AG04450 (cell line): ENCODE measurements around the gene RFTN1. TPM values are rescaled to one million over a fixed set of nuclear protein-coding genes. Genes with fewer than 3 reads are reported as not detected.

Experiments used
- CTCF ChIA-PET: fragments of 300-600, 350-600 bp; formaldehyde crosslinking; extraction: SDS; loops from one replicate; lab custom pipeline; 2022; ENCODE audit warnings: antibody characterized with exemption, inconsistent platforms; lab: Charles Lee
- POLR2A ChIA-PET: fragments of 350-600 bp; formaldehyde crosslinking; extraction: SDS; loops from one replicate; lab custom pipeline; 2021; ENCODE audit warnings: antibody characterized with exemption, inconsistent platforms; lab: Yijun Ruan, JAX
- DNase-seq: peaks from one replicate; pipeline ENCODE4 v3.0.0-alpha.2; 2011; ENCODE audit warnings: low read depth, low spot score
- H3K27ac ChIP-seq: one replicate; pipeline ENCODE4 v1.5.1; 2012; ENCODE audit warnings: low read depth, low read length, control low read depth
- H3K27me3 ChIP-seq: one replicate; pipeline ENCODE4 v1.6.0; 2012; ENCODE audit warnings: low read length; ENCODE audit not compliant: control insufficient read depth, insufficient read depth
- H3K4me3 ChIP-seq: 2 replicates; pipeline ENCODE4 v1.5.1; 2011; ENCODE audit warnings: mild to moderate bottlenecking, low read depth, low read length, control low read depth
- H3K9me3 ChIP-seq: 2 replicates; pipeline ENCODE4 v1.5.1; 2012; ENCODE audit warnings: low read length; ENCODE audit not compliant: control insufficient read depth, insufficient read depth
- polyA plus RNA-seq: library from polyadenylated mRNA; depleted of rRNA; stranded (reverse); fragments of >200 nt; gene quantifications from 2 replicates; pipeline ENCODE4 v1.2.3, GENCODE V29; 2011
- TF ChIP-seq, protein P1 (sequence below): IDR thresholded peaks from 2 replicates; pipeline ENCODE4 v1.5.1; 2011; ENCODE audit warnings: low read depth, low read length, control low read depth, inconsistent platforms

The RFTN1 gene
- polyA plus RNA-seq, 1 experiment = 97.3 TPM

DNA sequence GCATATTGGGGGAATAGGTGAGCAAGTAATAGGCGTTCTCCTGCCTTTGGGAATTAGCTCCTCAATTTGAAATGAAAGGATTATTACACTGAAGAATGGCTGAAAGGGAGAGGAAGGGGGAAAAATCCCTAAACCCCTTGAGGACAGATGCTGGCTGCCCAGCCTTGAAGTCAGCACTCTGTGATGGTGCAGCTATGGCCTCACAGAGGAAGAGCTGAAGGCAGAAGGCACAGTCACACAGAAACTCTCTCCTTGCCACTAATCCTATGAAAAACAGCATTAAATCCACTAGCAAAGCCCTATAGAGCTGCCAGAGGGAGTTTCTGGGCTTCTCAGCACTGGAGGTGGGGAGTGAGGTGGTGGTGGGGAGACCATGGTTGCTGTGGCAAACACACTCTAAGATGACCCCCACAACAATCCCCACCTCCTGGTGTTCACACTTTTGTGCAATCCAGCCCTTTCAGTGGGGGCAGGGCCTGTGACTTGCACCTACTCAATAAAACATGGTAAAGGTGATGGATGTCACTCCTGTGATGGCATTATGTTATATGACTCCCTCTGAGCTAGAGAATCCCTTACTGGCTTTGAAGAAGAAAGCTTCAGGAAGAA lies 101.2 kb downstream of the RFTN1 start:
- ChIA-PET POLR2A (no interaction called here), CTCF (no interaction called here)
- no peak overlapping the region for H3K27ac ChIP-seq
- DNase-seq = no peak
- no peaks in the 10 kb centered on the region for H3K9me3 ChIP-seq
- no peaks in the 10 kb centered on the region for H3K27me3 ChIP-seq
- TF ChIP-seq, protein P1, sequence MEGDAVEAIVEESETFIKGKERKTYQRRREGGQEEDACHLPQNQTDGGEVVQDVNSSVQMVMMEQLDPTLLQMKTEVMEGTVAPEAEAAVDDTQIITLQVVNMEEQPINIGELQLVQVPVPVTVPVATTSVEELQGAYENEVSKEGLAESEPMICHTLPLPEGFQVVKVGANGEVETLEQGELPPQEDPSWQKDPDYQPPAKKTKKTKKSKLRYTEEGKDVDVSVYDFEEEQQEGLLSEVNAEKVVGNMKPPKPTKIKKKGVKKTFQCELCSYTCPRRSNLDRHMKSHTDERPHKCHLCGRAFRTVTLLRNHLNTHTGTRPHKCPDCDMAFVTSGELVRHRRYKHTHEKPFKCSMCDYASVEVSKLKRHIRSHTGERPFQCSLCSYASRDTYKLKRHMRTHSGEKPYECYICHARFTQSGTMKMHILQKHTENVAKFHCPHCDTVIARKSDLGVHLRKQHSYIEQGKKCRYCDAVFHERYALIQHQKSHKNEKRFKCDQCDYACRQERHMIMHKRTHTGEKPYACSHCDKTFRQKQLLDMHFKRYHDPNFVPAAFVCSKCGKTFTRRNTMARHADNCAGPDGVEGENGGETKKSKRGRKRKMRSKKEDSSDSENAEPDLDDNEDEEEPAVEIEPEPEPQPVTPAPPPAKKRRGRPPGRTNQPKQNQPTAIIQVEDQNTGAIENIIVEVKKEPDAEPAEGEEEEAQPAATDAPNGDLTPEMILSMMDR = no peak
- H3K4me3 ChIP-seq = no peak overlapping the region

DNA sequence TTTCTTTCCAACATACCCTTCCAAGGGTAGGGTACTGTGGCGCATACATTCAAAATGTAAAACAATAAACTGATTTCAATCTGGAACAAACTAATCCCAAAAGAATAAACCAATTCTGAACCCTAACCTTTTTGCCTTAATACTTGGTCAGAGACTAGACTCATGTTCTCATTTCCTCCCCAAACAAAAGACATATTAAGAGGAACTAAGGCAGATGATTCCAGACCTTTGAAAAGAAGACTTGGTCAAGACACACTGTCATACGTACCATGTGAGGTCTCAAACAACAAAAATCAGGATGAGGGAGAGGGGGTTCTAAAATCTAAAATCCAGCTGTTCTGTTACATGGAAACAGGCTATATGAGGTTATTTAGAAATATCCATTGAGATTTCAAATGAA lies 102.1 kb downstream of the RFTN1 start:
- Histone ChIP-seq H3K27ac (no peak overlapping the region), H3K27me3 (no peaks in the 10 kb centered on the region), H3K9me3 (no peaks in the 10 kb centered on the region), H3K4me3 (no peak overlapping the region)
- TF ChIP-seq, protein P1 = no peak
- POLR2A ChIA-PET = no interaction called here
- DNase-seq = no peak
- CTCF ChIA-PET = no interaction called here

DNA sequence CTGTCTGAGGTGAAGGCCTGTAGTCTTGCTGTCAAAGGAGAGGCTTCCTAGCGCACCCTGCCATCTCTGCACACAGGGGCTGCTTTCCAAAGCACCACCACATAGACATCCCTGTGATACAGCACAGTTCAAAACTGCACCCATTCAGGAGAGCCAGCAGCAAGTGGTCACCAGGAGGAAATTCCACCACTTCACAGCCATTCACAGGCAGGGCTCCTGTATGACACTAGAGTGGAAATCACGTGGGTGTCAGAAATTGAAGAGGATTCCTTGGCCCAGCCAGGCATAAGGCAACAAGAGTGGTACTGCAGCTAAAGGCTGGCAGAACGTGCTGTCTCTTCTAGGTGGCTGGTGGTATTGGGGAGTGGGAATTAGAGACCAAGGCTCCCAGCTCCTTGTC lies 102.8 kb downstream of the RFTN1 start:
- H3K27ac ChIP-seq = no peak overlapping the region
- no peak for DNase-seq
- TF ChIP-seq, protein P1 = no peak
- no peaks in the 10 kb centered on the region for H3K9me3 ChIP-seq
- H3K4me3 ChIP-seq = no peak overlapping the region
- ChIA-PET CTCF (no interaction called here), POLR2A (no interaction called here)
- no peaks in the 10 kb centered on the region for H3K27me3 ChIP-seq

DNA sequence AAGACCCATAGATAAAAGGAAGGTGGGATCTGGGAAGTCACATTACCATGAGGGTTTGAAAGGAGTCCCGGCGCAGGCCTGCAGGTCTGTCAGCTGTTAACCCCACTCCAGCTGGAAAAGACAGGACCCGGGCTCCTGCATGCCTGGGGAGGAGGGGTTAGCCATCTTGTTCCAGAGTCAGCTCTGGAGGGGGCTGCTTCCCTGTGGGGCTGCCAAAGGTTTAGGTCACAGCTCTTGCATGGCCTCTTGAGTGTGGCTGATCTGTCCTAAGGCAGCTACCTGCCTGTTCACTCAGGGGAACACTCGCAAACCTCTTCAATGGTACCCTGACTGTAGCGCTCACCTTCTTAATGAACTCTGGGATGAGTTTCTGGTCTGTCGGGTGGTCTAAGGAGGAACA lies 104.5 kb downstream of the RFTN1 start:
- CTCF ChIA-PET = no interaction called here

DNA sequence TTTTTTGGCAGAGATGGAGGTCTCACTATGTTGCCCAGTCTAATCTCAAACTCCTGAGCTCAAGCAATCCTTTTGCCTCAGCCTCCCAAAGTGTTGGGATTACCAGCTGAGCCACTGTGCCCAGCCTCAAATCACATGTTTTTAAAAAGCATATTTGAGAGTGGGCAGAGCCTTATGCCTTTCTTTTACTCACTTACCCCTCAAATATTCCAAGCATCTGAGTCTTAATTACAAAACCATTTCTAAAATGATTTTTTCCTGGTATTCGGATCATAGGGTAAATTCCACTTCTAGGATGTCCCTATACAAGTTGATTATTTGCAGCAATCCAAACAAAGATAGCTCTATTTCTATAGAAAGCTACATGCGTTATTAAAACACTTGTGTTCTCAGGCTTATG lies 106.1 kb downstream of the RFTN1 start:
- no peaks in the 10 kb centered on the region for H3K27me3 ChIP-seq
- ChIA-PET POLR2A (interaction anchor here (0.6 to 1.0 kb wide), 3 partner anchors 29 to 125 kb away, joined by 3 read pairs; no protein-coding TSS in a partner anchor), CTCF (interaction anchor here (1.3 kb wide), 1 partner anchor 117 kb away, joined by 3 read pairs; no protein-coding TSS in a partner anchor)
- H3K4me3 ChIP-seq = no peak overlapping the region
- H3K27ac ChIP-seq = no peak overlapping the region
- DNase-seq = no peak
- H3K9me3 ChIP-seq = no peaks in the 10 kb centered on the region
- TF ChIP-seq, protein P1 = no peak

More for the DNA sequence above, 104.5 kb downstream of the RFTN1 start:
- Histone ChIP-seq H3K4me3 (no peak overlapping the region), H3K27ac (no peak overlapping the region), H3K9me3 (no peaks in the 10 kb centered on the region), H3K27me3 (no peaks in the 10 kb centered on the region)
- DNase-seq = no peak
- POLR2A ChIA-PET = no interaction called here
- TF ChIP-seq, protein P1 = no peak
